22Rv1 (cell line): ENCODE measurements around the gene SH2B2.

Experiments used
- ZFX ChIP-seq: fragments of 450-650 bp; IDR thresholded peaks from 2 replicates; pipeline ENCODE4 v1.6.1; 2017; ENCODE audit warnings: antibody characterized with exemption, borderline replicate concordance
- TF ChIP-seq, protein P1 (sequence below): fragments of 450-650 bp; IDR thresholded peaks from 2 replicates; pipeline ENCODE4 v1.5.1; 2017; ENCODE audit warnings: mild to moderate bottlenecking

DNA sequence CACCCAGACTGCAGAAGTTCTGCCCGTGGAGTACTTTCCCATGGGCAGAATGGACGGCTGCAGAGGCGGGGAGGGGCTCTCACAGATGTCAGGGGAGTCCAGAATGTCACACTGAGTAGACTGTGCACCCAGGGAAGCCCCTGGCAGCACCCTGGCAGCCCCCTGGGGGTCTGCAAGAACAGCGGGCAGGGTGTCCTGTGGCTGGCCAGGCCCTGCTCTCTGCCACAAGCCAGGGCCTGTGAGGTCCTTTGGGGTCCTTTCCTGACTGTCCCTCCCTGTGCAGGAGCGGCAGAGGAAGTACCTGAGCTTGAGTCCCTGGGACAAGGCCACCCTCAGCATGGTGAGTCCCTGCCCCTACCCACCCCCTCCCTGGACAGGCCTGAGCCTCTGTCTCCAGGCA is 6.1 kb upstream of the SH2B2 start:
- TF ChIP-seq, protein P1, sequence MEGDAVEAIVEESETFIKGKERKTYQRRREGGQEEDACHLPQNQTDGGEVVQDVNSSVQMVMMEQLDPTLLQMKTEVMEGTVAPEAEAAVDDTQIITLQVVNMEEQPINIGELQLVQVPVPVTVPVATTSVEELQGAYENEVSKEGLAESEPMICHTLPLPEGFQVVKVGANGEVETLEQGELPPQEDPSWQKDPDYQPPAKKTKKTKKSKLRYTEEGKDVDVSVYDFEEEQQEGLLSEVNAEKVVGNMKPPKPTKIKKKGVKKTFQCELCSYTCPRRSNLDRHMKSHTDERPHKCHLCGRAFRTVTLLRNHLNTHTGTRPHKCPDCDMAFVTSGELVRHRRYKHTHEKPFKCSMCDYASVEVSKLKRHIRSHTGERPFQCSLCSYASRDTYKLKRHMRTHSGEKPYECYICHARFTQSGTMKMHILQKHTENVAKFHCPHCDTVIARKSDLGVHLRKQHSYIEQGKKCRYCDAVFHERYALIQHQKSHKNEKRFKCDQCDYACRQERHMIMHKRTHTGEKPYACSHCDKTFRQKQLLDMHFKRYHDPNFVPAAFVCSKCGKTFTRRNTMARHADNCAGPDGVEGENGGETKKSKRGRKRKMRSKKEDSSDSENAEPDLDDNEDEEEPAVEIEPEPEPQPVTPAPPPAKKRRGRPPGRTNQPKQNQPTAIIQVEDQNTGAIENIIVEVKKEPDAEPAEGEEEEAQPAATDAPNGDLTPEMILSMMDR: no peak
- TF ChIP-seq ZFX: no peak
